ENCODE results near the gene CAMKV.

GRCh38 chr3:49855662-49856061 lies 14.0 kb downstream of the CAMKV start:
- no peak for TF ChIP-seq POLR2A (IDR thresholded peaks at IDR 0.05)
- TF ChIP-seq, protein P1, sequence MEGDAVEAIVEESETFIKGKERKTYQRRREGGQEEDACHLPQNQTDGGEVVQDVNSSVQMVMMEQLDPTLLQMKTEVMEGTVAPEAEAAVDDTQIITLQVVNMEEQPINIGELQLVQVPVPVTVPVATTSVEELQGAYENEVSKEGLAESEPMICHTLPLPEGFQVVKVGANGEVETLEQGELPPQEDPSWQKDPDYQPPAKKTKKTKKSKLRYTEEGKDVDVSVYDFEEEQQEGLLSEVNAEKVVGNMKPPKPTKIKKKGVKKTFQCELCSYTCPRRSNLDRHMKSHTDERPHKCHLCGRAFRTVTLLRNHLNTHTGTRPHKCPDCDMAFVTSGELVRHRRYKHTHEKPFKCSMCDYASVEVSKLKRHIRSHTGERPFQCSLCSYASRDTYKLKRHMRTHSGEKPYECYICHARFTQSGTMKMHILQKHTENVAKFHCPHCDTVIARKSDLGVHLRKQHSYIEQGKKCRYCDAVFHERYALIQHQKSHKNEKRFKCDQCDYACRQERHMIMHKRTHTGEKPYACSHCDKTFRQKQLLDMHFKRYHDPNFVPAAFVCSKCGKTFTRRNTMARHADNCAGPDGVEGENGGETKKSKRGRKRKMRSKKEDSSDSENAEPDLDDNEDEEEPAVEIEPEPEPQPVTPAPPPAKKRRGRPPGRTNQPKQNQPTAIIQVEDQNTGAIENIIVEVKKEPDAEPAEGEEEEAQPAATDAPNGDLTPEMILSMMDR (IDR thresholded peaks at IDR 0.05): no peak
